PC-9 (cell line): ENCODE data around the gene RBPMS2. TPM values are rescaled to one million over a fixed set of nuclear protein-coding genes. Genes with fewer than 3 reads are reported as not detected.

Source experiments
- BruUV-seq: library from RNA; stranded (reverse); fragments of 400-500 nt; replicated peaks from 2 replicates; lab custom pipeline; 2021; lab: Mats Ljungman, UMichigan
- CTCF ChIA-PET: fragments of 300-600 bp; sonication (Branson Sonifier 250); formaldehyde crosslinking; loops from one replicate; lab custom pipeline; 2022; ENCODE audit warnings: antibody characterized with exemption; lab: Charles Lee
- POLR2A ChIA-PET: fragments of 300-600 bp; sonication (Branson Sonifier 250); formaldehyde crosslinking; loops from one replicate; lab custom pipeline; 2022; ENCODE audit warnings: antibody characterized with exemption; ENCODE audit not compliant: unreplicated experiment; lab: Charles Lee
- DNase-seq, 2 experiments: peaks; one replicate each; pipeline versions ENCODE4 v3.0.0 to v3.0.0-alpha.2; 2015 to 2022; ENCODE audit warnings: mixed read lengths in 1 of 2
- H2AFZ ChIP-seq: fragments of 200-600 bp; sonication (generic); 2 replicates; pipeline ENCODE4 v1.8.1; 2017; ENCODE audit warnings: antibody characterized with exemption
- H3F3A ChIP-seq: fragments of 200-600 bp; sonication (generic); 2 replicates; pipeline ENCODE4 v1.8.1; 2017; ENCODE audit warnings: antibody characterized with exemption, mild to moderate bottlenecking, low read depth; ENCODE audit not compliant: insufficient read depth
- H3K27ac ChIP-seq: fragments of 200-600 bp; sonication (generic); 2 replicates; pipeline ENCODE4 v1.6.1; 2016; ENCODE audit warnings: mixed run types
- H3K27me3 ChIP-seq: fragments of 200-600 bp; sonication (generic); 2 replicates; pipeline ENCODE4 v1.6.1; 2016; ENCODE audit warnings: low read depth, mixed run types; ENCODE audit not compliant: insufficient read depth
- H3K36me3 ChIP-seq: fragments of 200-600 bp; sonication (generic); 2 replicates; pipeline ENCODE4 v1.6.1; 2016; ENCODE audit warnings: low read depth, mixed run types
- H3K4me1 ChIP-seq: fragments of 200-600 bp; sonication (generic); replicated peaks from 2 replicates; pipeline ENCODE4 v1.6.1; 2016; ENCODE audit warnings: mixed run types; ENCODE audit not compliant: insufficient read depth
- H3K4me2 ChIP-seq: fragments of 200-600 bp; sonication (generic); 2 replicates; pipeline ENCODE4 v1.6.1; 2017; ENCODE audit warnings: mixed run types
- H3K4me3 ChIP-seq: fragments of 200-600 bp; sonication (generic); 2 replicates; pipeline ENCODE4 v1.6.1; 2016; ENCODE audit warnings: mixed run types
- H3K79me2 ChIP-seq: fragments of 200-600 bp; sonication (generic); 2 replicates; pipeline ENCODE4 v1.6.1; 2017; ENCODE audit warnings: low read depth, mixed run types
- H3K9me2 ChIP-seq: fragments of 200-600 bp; sonication (generic); 2 replicates; pipeline ENCODE4 v1.8.1; 2017; ENCODE audit warnings: mild to moderate bottlenecking; ENCODE audit not compliant: insufficient read depth
- H3K9me3 ChIP-seq: fragments of 200-600 bp; sonication (generic); 2 replicates; pipeline ENCODE4 v1.8.1; 2016; ENCODE audit warnings: low read depth; ENCODE audit not compliant: insufficient read depth
- H4K20me1 ChIP-seq: fragments of 200-600 bp; sonication (generic); 2 replicates; pipeline ENCODE4 v1.8.1; 2017; ENCODE audit not compliant: insufficient read depth
- EZH2 ChIP-seq: fragments of 200-600 bp; sonication (generic); IDR thresholded peaks from 2 replicates; pipeline ENCODE4 v1.8.0; 2017; ENCODE audit warnings: antibody characterized with exemption, low read depth
- intact Hi-C: fragments of 100-400 bp; cut with micrococcal nuclease; formaldehyde crosslinking; loops from one replicate; pipeline ENCODE4 v1.10.0; 2022; ENCODE audit not compliant: unreplicated experiment
- total RNA-seq: library from RNA; stranded (reverse); gene quantifications from 2 replicates; pipeline ENCODE4 v1.2.3, GENCODE V29; 2021
- TF ChIP-seq, protein P1 (sequence below): fragments of 200-600 bp; sonication (generic); conservative IDR thresholded peaks from 2 replicates; pipeline ENCODE4 v1.6.1; 2017; ENCODE audit warnings: mixed run types, antibody characterized with exemption, mild to moderate bottlenecking, moderate library complexity

Gene RBPMS2
- total RNA-seq, 1 experiment from 2014 or later: 4.1 TPM

DNA sequence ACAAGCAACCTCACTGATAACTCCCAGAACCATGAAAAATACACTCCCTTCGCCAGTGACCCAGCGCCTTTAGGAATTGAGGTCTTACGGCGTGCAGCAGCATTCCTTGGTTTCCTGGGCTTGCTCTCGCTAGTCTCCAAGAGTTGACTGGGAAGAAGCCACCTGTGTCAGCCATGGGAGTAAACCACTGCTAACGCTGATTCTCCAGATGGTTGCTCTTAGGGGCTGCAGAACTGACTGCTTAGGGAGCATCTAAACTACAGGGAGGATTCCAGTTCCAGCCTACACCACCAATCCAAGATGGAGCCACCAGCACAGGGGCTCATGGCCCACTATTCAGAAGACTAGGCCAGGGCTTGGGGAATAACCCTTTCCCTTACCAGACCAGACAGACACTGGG is 2.4 kb downstream of the RBPMS2 start:
- no TSS peak for BruUV-seq
- intact Hi-C loops: no loop called here
- no peaks in the 10 kb centered on the region for H3K36me3 ChIP-seq

DNA sequence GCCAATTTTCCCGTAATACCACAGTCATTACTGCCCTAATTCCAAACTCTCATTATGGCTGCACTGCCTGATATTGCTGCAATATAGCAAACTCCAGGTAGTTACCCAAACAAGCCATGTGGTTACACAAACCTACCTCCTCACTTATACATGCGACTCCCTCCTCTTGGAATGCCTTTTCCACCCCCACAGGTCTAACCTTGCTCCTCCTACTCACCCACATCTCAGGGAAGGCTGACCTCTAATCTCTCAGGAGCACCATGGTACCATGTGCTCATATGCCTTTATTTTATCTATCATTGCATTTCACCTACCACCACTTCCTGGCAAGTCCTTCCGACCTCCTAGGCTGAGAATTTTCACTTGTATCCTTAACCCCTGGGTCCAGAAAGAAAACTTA is 2.9 kb downstream of the RBPMS2 start:
- TF ChIP-seq, protein P1, sequence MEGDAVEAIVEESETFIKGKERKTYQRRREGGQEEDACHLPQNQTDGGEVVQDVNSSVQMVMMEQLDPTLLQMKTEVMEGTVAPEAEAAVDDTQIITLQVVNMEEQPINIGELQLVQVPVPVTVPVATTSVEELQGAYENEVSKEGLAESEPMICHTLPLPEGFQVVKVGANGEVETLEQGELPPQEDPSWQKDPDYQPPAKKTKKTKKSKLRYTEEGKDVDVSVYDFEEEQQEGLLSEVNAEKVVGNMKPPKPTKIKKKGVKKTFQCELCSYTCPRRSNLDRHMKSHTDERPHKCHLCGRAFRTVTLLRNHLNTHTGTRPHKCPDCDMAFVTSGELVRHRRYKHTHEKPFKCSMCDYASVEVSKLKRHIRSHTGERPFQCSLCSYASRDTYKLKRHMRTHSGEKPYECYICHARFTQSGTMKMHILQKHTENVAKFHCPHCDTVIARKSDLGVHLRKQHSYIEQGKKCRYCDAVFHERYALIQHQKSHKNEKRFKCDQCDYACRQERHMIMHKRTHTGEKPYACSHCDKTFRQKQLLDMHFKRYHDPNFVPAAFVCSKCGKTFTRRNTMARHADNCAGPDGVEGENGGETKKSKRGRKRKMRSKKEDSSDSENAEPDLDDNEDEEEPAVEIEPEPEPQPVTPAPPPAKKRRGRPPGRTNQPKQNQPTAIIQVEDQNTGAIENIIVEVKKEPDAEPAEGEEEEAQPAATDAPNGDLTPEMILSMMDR: no peak
- no peak for TF ChIP-seq EZH2
- no peaks in the 10 kb centered on the region for H3K9me2 ChIP-seq
- H3K4me1 ChIP-seq: no peaks in the 10 kb centered on the region
- intact Hi-C loops: no loop called here
- H3K9me3 ChIP-seq: no peaks in the 10 kb centered on the region
- no peak overlapping the region for H2AFZ ChIP-seq
- H3K27me3 ChIP-seq: peaks cover 5% of the 10 kb centered on the region; the same call in 1 of the 2 replicates
- no peak overlapping the region for H3K4me3 ChIP-seq
- H3K27ac ChIP-seq: no peak overlapping the region
- no peaks in the 10 kb centered on the region for H4K20me1 ChIP-seq
- no peaks in the 10 kb centered on the region for H3K79me2 ChIP-seq
- no peaks in the 10 kb centered on the region for H3K36me3 ChIP-seq
- no peak overlapping the region for H3K4me2 ChIP-seq
- BruUV-seq: no TSS peak
- ChIA-PET CTCF (no interaction called here), POLR2A (no interaction called here)
- no peaks in the 10 kb centered on the region for H3F3A ChIP-seq
- no peak for DNase-seq

More for the DNA sequence above, 2.4 kb downstream of the RBPMS2 start:
- CTCF ChIA-PET: no interaction called here
- Histone ChIP-seq H3K9me2 (no peaks in the 10 kb centered on the region), H3K9me3 (no peaks in the 10 kb centered on the region), H3K27me3 (peaks cover 5% of the 10 kb centered on the region; the same call in 1 of the 2 replicates), H3K4me1 (no peaks in the 10 kb centered on the region), H3K4me3 (no peak overlapping the region), H3K79me2 (no peaks in the 10 kb centered on the region), H3F3A (no peaks in the 10 kb centered on the region), H3K4me2 (no peak overlapping the region), H4K20me1 (no peaks in the 10 kb centered on the region), H2AFZ (no peak overlapping the region), H3K27ac (no peak overlapping the region)
- POLR2A ChIA-PET: no interaction called here
- DNase-seq: no peak
- TF ChIP-seq, protein P1: no peak
- no peak for TF ChIP-seq EZH2

DNA sequence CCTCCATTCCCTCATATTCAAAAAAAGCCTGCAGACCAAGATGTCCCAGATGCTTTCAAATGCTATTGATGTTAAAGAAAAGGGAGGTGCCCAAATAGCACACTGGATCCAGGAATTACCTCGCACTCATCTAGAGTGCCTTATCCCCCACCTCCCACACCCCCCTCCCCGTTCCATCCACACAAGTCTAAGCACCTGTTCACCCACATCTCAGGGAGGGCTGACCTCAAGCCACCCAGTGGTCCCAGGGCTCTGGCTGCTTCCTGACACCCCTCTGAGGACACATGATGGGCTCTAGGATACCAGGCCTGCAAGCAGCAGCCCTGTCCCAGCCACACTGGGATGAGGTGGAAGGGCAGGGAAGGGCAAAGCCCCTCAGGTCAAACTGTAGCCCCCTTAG is 4.8 kb downstream of the RBPMS2 start:
- intact Hi-C loops: no loop called here
- no peak overlapping the region for H3K4me2 ChIP-seq
- H3K9me2 ChIP-seq: no peaks in the 10 kb centered on the region
- BruUV-seq: no TSS peak
- H3F3A ChIP-seq: no peaks in the 10 kb centered on the region
- ChIA-PET POLR2A (no interaction called here), CTCF (no interaction called here)
- H3K9me3 ChIP-seq: no peaks in the 10 kb centered on the region
- no peaks in the 10 kb centered on the region for H3K36me3 ChIP-seq
- TF ChIP-seq, protein P1: no peak
- no peak for TF ChIP-seq EZH2
- no peak overlapping the region for H2AFZ ChIP-seq
- no peaks in the 10 kb centered on the region for H4K20me1 ChIP-seq
- no peak overlapping the region for H3K4me3 ChIP-seq
- no peak for DNase-seq
- no peaks in the 10 kb centered on the region for H3K4me1 ChIP-seq
- peaks cover 5% of the 10 kb centered on the region; the same call in 1 of the 2 replicates for H3K27me3 ChIP-seq
- no peaks in the 10 kb centered on the region for H3K79me2 ChIP-seq
- no peak overlapping the region for H3K27ac ChIP-seq
